Transverse colon (tissue), 3 donors: ENCODE measurements around the gene VAPB.

Experiments
- EP300 ChIP-seq: sonication (generic); formaldehyde crosslinking; IDR thresholded peaks from one replicate; pipeline ENCODE4 v1.6.1; 2017; ENCODE audit warnings: antibody characterized with exemption, low read depth
- POLR2A ChIP-seq: fragments of 450-650 bp; IDR thresholded peaks from one replicate; pipeline ENCODE4 v1.6.1; 2016; ENCODE audit warnings: antibody characterized with exemption, mild to moderate bottlenecking, moderate library complexity
- TF ChIP-seq, protein P1 (sequence below), 5 experiments: fragments of 200-600 bp in 3 of 5; fragments of 450-650 bp in 2 of 5; sonication (generic) in 3 of 5; IDR thresholded peaks; 1 replicate in 2 of 5; 2 replicates in 3 of 5; pipeline ENCODE4 v1.5.1; 2016 to 2017; ENCODE audit warnings: antibody characterized with exemption in 5 of 5, inconsistent platforms in 3 of 5, mild to moderate bottlenecking in 2 of 5, moderate library complexity in 1 of 5

- TF ChIP-seq EP300 (no peak), POLR2A (no peak)
- TF ChIP-seq, protein P1, sequence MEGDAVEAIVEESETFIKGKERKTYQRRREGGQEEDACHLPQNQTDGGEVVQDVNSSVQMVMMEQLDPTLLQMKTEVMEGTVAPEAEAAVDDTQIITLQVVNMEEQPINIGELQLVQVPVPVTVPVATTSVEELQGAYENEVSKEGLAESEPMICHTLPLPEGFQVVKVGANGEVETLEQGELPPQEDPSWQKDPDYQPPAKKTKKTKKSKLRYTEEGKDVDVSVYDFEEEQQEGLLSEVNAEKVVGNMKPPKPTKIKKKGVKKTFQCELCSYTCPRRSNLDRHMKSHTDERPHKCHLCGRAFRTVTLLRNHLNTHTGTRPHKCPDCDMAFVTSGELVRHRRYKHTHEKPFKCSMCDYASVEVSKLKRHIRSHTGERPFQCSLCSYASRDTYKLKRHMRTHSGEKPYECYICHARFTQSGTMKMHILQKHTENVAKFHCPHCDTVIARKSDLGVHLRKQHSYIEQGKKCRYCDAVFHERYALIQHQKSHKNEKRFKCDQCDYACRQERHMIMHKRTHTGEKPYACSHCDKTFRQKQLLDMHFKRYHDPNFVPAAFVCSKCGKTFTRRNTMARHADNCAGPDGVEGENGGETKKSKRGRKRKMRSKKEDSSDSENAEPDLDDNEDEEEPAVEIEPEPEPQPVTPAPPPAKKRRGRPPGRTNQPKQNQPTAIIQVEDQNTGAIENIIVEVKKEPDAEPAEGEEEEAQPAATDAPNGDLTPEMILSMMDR (IDR thresholded peaks at IDR 0.05): no peak
Observed at GRCh38 chr20:58449681-58450221, 60.7 kb downstream of the VAPB start.
